ENCODE data around the gene SARDH. TPM values are rescaled to one million over a fixed set of nuclear protein-coding genes. Genes with fewer than 3 reads are reported as not detected.

Gene SARDH
- total and polyA plus RNA-seq, 2 of the 13 experiments (the other 11 are each of a cell fraction or from before 2014, with no cell fraction given) = 11.6 to 34.9 TPM

DNA sequence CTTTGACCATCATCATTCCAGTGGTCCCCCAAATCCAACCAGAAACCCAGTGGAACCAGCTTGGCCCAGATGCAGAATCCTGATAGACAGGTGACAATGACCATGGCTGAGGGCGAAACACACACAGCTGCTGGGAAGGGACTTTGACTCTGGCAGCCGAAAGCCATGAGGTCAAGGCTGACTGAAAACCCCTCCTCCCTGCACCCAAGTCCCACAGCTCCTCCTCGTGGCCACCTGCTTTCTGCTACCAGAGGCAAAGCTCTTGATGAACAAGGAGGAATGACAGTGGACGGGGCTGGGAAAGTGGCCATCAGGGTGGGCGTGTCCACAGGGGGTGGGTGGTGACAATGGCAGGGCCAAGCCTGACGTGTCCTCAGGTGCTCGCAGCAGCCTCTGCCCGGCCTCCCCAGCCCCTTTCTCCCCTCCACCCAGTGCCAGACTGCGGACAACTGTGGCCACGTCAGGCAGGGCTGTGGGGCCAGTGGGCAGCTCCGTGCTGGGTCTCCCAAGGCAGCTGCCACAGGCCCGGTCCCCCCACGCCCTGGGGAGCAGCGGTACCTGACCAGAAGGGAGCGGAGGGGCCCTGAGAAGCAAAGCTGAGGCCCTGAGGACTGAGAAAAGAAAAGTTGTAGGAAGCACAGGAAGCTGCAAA lies 30.8 kb upstream of the SARDH start (continued):
- TF ChIP-seq PAX8 (CRISPR knock-in tag; IDR thresholded peaks at IDR 0.05; ENCODE audit: borderline replicate concordance) (no peak), NCOA1 (CRISPR knock-in tag; IDR thresholded peaks at IDR 0.05) (no peak), MIER2 (CRISPR knock-in tag; IDR thresholded peaks at IDR 0.05) (peak; percentile 64; the same call in 1 of the 2 replicates), TCF7 (IDR thresholded peaks at IDR 0.05; ENCODE audit: low read depth) (no peak), FOXK1 (CRISPR knock-in tag; IDR thresholded peaks at IDR 0.05; ENCODE audit: borderline replicate concordance, low read depth) (peak; percentile 54; the same call in 1 of the 2 replicates), NR1H2 (CRISPR knock-in tag; IDR thresholded peaks at IDR 0.05; ENCODE audit: borderline replicate concordance, low read depth) (peak; percentile 48; the same call in 1 of the 2 replicates), ERF (CRISPR knock-in tag; IDR thresholded peaks at IDR 0.05) (peak; percentile 53; the same call in 1 of the 2 replicates), ZNF253 (CRISPR knock-in tag; IDR thresholded peaks at IDR 0.05; ENCODE audit: borderline replicate concordance) (no peak), GZF1 (CRISPR knock-in tag; IDR thresholded peaks at IDR 0.05) (0 out of 2 replicates have a peak, but pooled peaks have one; percentile 42), ZNF232 (CRISPR knock-in tag; IDR thresholded peaks at IDR 0.05; ENCODE audit: borderline replicate concordance) (peak; percentile 71; the same call in 1 of the 2 replicates), EHMT2 (IDR thresholded peaks at IDR 0.05; ENCODE audit: borderline replicate concordance, low read depth, low read length) (no peak), MLLT10 (CRISPR knock-in tag; IDR thresholded peaks at IDR 0.05) (no peak), ZNF660 (CRISPR knock-in tag; IDR thresholded peaks at IDR 0.05; ENCODE audit: borderline replicate concordance, low read depth) (no peak), ZNF572 (CRISPR knock-in tag; IDR thresholded peaks at IDR 0.05) (no peak), POLR2AphosphoS5 (IDR thresholded peaks at IDR 0.05; ENCODE audit: low read depth, low read length) (no peak), CHD4 (IDR thresholded peaks at IDR 0.05; ENCODE audit: borderline replicate concordance, low read length) (no peak), ZBTB2 (CRISPR knock-in tag; IDR thresholded peaks at IDR 0.05; ENCODE audit: low read depth) (no peak), ZNF556 (CRISPR knock-in tag; IDR thresholded peaks at IDR 0.05; ENCODE audit: borderline replicate concordance) (peak; percentile 95), MEF2D (CRISPR knock-in tag; IDR thresholded peaks at IDR 0.05) (peak; percentile 93), RFXANK (CRISPR knock-in tag; IDR thresholded peaks at IDR 0.05) (no peak), ZNF432 (CRISPR knock-in tag; IDR thresholded peaks at IDR 0.05; ENCODE audit: borderline replicate concordance) (no peak), ZFP37 (CRISPR knock-in tag; IDR thresholded peaks at IDR 0.05; ENCODE audit: borderline replicate concordance) (no peak), ZNF790 (CRISPR knock-in tag; IDR thresholded peaks at IDR 0.05; ENCODE audit: borderline replicate concordance) (no peak)
- TF ChIP-seq, protein P1, sequence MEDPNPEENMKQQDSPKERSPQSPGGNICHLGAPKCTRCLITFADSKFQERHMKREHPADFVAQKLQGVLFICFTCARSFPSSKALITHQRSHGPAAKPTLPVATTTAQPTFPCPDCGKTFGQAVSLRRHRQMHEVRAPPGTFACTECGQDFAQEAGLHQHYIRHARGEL (CRISPR knock-in tag; IDR thresholded peaks at IDR 0.05) = no peak
- TF ChIP-seq, protein P2, sequence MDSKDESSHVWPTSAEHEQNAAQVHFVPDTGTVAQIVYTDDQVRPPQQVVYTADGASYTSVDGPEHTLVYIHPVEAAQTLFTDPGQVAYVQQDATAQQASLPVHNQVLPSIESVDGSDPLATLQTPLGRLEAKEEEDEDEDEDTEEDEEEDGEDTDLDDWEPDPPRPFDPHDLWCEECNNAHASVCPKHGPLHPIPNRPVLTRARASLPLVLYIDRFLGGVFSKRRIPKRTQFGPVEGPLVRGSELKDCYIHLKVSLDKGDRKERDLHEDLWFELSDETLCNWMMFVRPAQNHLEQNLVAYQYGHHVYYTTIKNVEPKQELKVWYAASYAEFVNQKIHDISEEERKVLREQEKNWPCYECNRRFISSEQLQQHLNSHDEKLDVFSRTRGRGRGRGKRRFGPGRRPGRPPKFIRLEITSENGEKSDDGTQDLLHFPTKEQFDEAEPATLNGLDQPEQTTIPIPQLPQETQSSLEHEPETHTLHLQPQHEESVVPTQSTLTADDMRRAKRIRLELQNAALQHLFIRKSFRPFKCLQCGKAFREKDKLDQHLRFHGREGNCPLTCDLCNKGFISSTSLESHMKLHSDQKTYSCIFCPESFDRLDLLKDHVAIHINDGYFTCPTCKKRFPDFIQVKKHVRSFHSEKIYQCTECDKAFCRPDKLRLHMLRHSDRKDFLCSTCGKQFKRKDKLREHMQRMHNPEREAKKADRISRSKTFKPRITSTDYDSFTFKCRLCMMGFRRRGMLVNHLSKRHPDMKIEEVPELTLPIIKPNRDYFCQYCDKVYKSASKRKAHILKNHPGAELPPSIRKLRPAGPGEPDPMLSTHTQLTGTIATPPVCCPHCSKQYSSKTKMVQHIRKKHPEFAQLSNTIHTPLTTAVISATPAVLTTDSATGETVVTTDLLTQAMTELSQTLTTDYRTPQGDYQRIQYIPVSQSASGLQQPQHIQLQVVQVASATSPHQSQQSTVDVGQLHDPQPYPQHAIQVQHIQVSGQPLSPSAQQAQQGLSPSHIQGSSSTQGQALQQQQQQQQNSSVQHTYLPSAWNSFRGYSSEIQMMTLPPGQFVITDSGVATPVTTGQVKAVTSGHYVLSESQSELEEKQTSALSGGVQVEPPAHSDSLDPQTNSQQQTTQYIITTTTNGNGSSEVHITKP (CRISPR knock-in tag; IDR thresholded peaks at IDR 0.05; ENCODE audit: low read depth) = no peak
- TF ChIP-seq, protein P3, sequence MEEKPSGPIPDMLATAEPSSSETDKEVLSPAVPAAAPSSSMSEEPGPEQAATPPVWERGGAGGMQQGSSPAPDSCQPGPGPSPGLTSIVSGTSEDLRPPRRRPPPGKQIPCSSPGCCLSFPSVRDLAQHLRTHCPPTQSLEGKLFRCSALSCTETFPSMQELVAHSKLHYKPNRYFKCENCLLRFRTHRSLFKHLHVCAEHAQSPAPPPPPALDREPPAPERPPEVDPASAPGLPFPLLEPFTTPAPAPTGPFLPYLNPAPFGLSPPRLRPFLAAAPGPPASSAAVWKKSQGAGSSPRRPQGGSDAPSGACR (CRISPR knock-in tag; IDR thresholded peaks at IDR 0.05) = 0 out of 2 replicates have a peak, but pooled peaks have one; percentile 45
